GM20000 (cell line): Measurements from ENCODE around the gene VAPA.

Source experiments
- DNase-seq: peaks from one replicate; pipeline ENCODE4 v3.0.0; 2012; ENCODE audit warnings: low spot score
- TF ChIP-seq, protein P1 (sequence below): IDR thresholded peaks from 2 replicates; pipeline ENCODE4 v1.5.1; 2012; ENCODE audit warnings: mild to moderate bottlenecking, control low read depth; ENCODE audit errors: extremely low read depth, missing control alignments

The VAPA gene

DNA sequence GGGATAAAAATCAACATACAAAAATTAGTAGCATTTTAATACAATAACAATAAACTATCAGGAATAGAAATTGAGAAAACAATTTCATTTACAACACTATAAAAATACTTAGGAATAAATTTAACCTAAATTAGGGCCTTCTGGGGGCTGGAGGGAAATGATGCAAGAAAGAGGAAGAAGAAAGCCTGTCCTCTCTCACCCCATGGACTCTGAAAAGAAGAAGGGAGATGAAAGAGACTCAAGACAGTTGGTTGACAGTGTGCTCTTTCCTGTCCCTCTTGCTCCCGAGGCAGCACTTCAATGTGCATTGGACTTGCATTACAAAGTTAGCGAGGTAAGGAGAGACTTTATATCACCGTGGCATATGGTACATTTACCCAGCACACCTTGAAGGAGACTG is 88.5 kb downstream of the VAPA start:
- DNase-seq, result no peak
- TF ChIP-seq, protein P1, sequence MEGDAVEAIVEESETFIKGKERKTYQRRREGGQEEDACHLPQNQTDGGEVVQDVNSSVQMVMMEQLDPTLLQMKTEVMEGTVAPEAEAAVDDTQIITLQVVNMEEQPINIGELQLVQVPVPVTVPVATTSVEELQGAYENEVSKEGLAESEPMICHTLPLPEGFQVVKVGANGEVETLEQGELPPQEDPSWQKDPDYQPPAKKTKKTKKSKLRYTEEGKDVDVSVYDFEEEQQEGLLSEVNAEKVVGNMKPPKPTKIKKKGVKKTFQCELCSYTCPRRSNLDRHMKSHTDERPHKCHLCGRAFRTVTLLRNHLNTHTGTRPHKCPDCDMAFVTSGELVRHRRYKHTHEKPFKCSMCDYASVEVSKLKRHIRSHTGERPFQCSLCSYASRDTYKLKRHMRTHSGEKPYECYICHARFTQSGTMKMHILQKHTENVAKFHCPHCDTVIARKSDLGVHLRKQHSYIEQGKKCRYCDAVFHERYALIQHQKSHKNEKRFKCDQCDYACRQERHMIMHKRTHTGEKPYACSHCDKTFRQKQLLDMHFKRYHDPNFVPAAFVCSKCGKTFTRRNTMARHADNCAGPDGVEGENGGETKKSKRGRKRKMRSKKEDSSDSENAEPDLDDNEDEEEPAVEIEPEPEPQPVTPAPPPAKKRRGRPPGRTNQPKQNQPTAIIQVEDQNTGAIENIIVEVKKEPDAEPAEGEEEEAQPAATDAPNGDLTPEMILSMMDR, result no peak

- TF ChIP-seq, protein P1, result no peak
- DNase-seq, result no peak
Observed at GRCh38 chr18:10003281-10003680, 89.5 kb downstream of the VAPA start.

- TF ChIP-seq, protein P1, result no peak
- DNase-seq, result no peak
Observed at GRCh38 chr18:10003866-10004265, 90.0 kb downstream of the VAPA start.

DNA sequence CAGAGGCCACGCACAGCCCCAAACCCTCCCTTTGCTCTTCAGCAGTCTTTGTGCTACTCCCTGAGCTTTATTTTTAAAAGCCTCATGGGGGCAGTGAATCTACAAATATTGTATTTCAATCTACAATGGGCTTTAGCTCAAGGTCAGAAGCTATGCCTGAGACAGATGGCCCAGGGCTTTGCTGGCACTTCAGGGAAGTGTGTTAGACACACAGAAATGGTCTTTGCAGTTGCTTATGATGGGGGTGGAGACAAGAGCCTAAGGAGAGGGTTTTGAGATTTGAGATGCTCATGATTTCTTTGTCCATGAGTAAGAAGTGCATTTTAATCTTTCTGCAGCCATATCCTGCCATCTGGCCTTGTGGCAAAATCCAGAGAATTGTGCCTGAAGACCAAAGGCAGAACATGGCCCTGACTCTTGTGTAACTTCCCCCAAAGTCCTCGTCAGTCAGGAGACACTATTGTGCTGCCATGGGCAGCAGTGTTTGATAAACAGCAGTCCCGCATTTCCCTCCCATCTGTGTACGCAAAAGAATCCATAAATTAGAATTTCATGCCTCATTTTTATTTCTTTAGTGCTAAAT is 92.6 kb downstream of the VAPA start:
- TF ChIP-seq, protein P1, result no peak
- DNase-seq, result no peak

- no peak for DNase-seq
- TF ChIP-seq, protein P1, result no peak
Observed at GRCh38 chr18:10008006-10008647, 94.3 kb downstream of the VAPA start.
